Keratinocyte (primary cell): ENCODE results near the gene EPHA2. TPM values are rescaled to one million over a fixed set of nuclear protein-coding genes. Genes with fewer than 3 reads are reported as not detected.
"Not testable (repeated sequence)": the region's sequence is repeated elsewhere in the genome, so short reads cannot be mapped to it uniquely, and the experiment has no call there.

Experiments
- DNase-seq: peaks from one replicate; pipeline ENCODE4 v3.0.0-alpha.2; 2011; ENCODE audit warnings: low read depth, missing footprints, low spot score
- FAIRE-seq: peaks from 2 replicates; lab custom pipeline; 2011; peaks lifted over from hg19 to GRCh38; lab: Jason Lieb, UNC
- H2AFZ ChIP-seq: 2 replicates; pipeline ENCODE4 v1.6.0; 2012; ENCODE audit warnings: low read length, control low read depth, inconsistent platforms; ENCODE audit not compliant: control insufficient read depth
- H3K27ac ChIP-seq: 2 replicates; pipeline ENCODE4 v1.5.1; 2011; ENCODE audit warnings: low read length; ENCODE audit not compliant: control insufficient read depth, insufficient read depth
- H3K27me3 ChIP-seq: 3 replicates; pipeline ENCODE4 v1.6.0; 2011; ENCODE audit warnings: low read length; ENCODE audit not compliant: control insufficient read depth, insufficient read depth; ENCODE audit errors: extremely low read depth
- H3K36me3 ChIP-seq, 2 experiments: 2 replicates in 1 of 2; 3 replicates in 1 of 2; pipeline ENCODE4 v1.5.1; 2011; ENCODE audit warnings: low read length in 2 of 2, mild to moderate bottlenecking in 1 of 2; ENCODE audit not compliant: control insufficient read depth in 2 of 2, insufficient read depth in 2 of 2; ENCODE audit errors: extremely low read depth in 1 of 2
- H3K4me1 ChIP-seq: 3 replicates; pipeline ENCODE4 v1.5.1; 2011; ENCODE audit warnings: low read length; ENCODE audit not compliant: control insufficient read depth, insufficient read depth; ENCODE audit errors: extremely low read depth
- H3K4me2 ChIP-seq: 3 replicates; pipeline ENCODE4 v1.6.0; 2011; ENCODE audit warnings: low read depth, low read length; ENCODE audit not compliant: control insufficient read depth, insufficient read depth; ENCODE audit errors: extremely low read depth
- H3K4me3 ChIP-seq, 3 experiments: fragments of 200-600 bp in 1 of 3; sonication (generic) in 1 of 3; 2 replicates in 2 of 3; 3 replicates in 1 of 3; pipeline ENCODE4 v1.5.1; 2011 to 2016; ENCODE audit warnings: low read length in 3 of 3, mild to moderate bottlenecking in 3 of 3, control low read depth in 2 of 3, inconsistent platforms in 1 of 3, low read depth in 1 of 3, mixed read lengths in 1 of 3, mixed run types in 1 of 3, moderate library complexity in 1 of 3; ENCODE audit not compliant: control insufficient read depth in 2 of 3, insufficient read depth in 2 of 3; ENCODE audit errors: extremely low read depth in 1 of 3
- H3K79me2 ChIP-seq: 2 replicates; pipeline ENCODE4 v1.6.0; 2012; ENCODE audit warnings: low read length; ENCODE audit not compliant: control insufficient read depth, insufficient read depth
- H3K9ac ChIP-seq: 3 replicates; pipeline ENCODE4 v1.6.0; 2011; ENCODE audit warnings: low read length; ENCODE audit not compliant: control insufficient read depth, insufficient read depth; ENCODE audit errors: extremely low read depth
- H3K9me1 ChIP-seq: 3 replicates; pipeline ENCODE4 v1.6.0; 2011; ENCODE audit warnings: low read length; ENCODE audit not compliant: control insufficient read depth, insufficient read depth; ENCODE audit errors: extremely low read depth
- H3K9me3 ChIP-seq: 2 replicates; pipeline ENCODE4 v1.5.1; 2012; ENCODE audit warnings: low read depth, low read length; ENCODE audit not compliant: control insufficient read depth
- H4K20me1 ChIP-seq: 3 replicates; pipeline ENCODE4 v1.6.0; 2011; ENCODE audit warnings: low read length; ENCODE audit not compliant: control insufficient read depth, insufficient read depth; ENCODE audit errors: extremely low read depth
- CTCF ChIP-seq, 3 experiments: IDR thresholded peaks in 1 of 3; conservative IDR thresholded peaks in 1 of 3; optimal IDR thresholded peaks in 1 of 3; 2 replicates in 2 of 3; 3 replicates in 1 of 3; pipeline versions ENCODE3 to v1.5.1; 2011; ENCODE audit warnings: low read length in 3 of 3, mild to moderate bottlenecking in 3 of 3, moderate library complexity in 2 of 3, control low read depth in 1 of 3, inconsistent platforms in 1 of 3; ENCODE audit not compliant: insufficient read depth in 2 of 3; ENCODE audit errors: extremely low read depth in 1 of 3
- EZH2 ChIP-seq: IDR thresholded peaks from one replicate; pipeline ENCODE4 v1.6.1; 2012; ENCODE audit warnings: inconsistent platforms, mild to moderate bottlenecking, low read length, moderate library complexity
- dilution Hi-C: fragments of 300-500 bp; cut with MboI; formaldehyde crosslinking; loops from one replicate; pipeline ENCODE4 v1.7.0; 2020; ENCODE audit warnings: low sequenced_read_pairs; ENCODE audit not compliant: extremely low pct_ligation_motif_present
- polyA plus RNA-seq, 5 experiments: library from polyadenylated mRNA; depleted of rRNA in 3 of 5; stranded (reverse) in 3 of 5; stranded (forward) in 1 of 5; unstranded in 1 of 5; fragments of >200 nt; gene quantifications; 1 replicate in 1 of 5; 2 replicates in 3 of 5; 3 replicates in 1 of 5; pipeline versions ENCODE4 v1.2.1 to v1.2.3, GENCODE V29; 2011 to 2012; ENCODE audit warnings: missing spikeins in 2 of 5, low read depth in 1 of 5, low replicate concordance in 1 of 5

EPHA2 gene
- polyA plus RNA-seq, 1 donor (not counting 4 experiments of a cell fraction or from before 2014, with no cell fraction given) = 55.6 TPM

- no peaks in the 10 kb centered on the region for H3K79me2 ChIP-seq
- peak overlapping the region; percentile 6 for H2AFZ ChIP-seq
- peak; percentile 61 for FAIRE-seq
- peak overlapping the region; percentile 57 for H3K9ac ChIP-seq
- peak overlapping the region; percentile 32 for H3K4me2 ChIP-seq
- peaks cover 1 to 3% of the 10 kb centered on the region in 2 experiments for H3K36me3 ChIP-seq
- dilution Hi-C loops = no loop called here
- peak overlapping the region; percentile 74 for H3K27ac ChIP-seq
- no peaks in the 10 kb centered on the region for H3K9me1 ChIP-seq
- TF ChIP-seq EZH2 (no peak), CTCF (optimal IDR thresholded peaks at IDR 0.05 in 1 of 3, IDR thresholded peaks at IDR 0.05 in 1 of 3, conservative IDR thresholded peaks at IDR 0.05 in 1 of 3; ENCODE audit: extremely low read depth in 1 of 3, insufficient read depth in 2 of 3, low read length in 3 of 3) (no peak)
- peaks cover 31% of the 10 kb centered on the region for H3K4me1 ChIP-seq
- H3K9me3 ChIP-seq = no peaks in the 10 kb centered on the region
- no peaks in the 10 kb centered on the region for H4K20me1 ChIP-seq
- H3K27me3 ChIP-seq = no peaks in the 10 kb centered on the region
- DNase-seq = no peak
- no peak overlapping the region for H3K4me3 ChIP-seq
These were observed 8.6 kb upstream of the EPHA2 start for GRCh38 chr1:16164213-16165072.

GRCh38 chr1:16163608-16164212 lies 7.8 kb upstream of the EPHA2 start:
- peaks cover 38% of the 10 kb centered on the region for H3K4me1 ChIP-seq
- H3K9me1 ChIP-seq, H3K27me3 ChIP-seq, H4K20me1 ChIP-seq, H3K4me3 ChIP-seq, H3K36me3 ChIP-seq, DNase-seq, H3K4me2 ChIP-seq, H3K9me3 ChIP-seq, H3K79me2 ChIP-seq, dilution Hi-C loops, FAIRE-seq: not testable (repeated sequence)
- peak overlapping the region; percentile 44 for H3K9ac ChIP-seq
- H2AFZ ChIP-seq = peak overlapping the region; percentile 6
- H3K27ac ChIP-seq = peak overlapping the region; percentile 74
